ENCODE results near the gene KCNJ11. TPM values are rescaled to one million over a fixed set of nuclear protein-coding genes. Genes with fewer than 3 reads are reported as not detected.

The KCNJ11 gene
- total and polyA plus RNA-seq, 2 donors (not counting 3 experiments of a cell fraction or from before 2014, with no cell fraction given), result 0.04 TPM; not detected in 1

DNA sequence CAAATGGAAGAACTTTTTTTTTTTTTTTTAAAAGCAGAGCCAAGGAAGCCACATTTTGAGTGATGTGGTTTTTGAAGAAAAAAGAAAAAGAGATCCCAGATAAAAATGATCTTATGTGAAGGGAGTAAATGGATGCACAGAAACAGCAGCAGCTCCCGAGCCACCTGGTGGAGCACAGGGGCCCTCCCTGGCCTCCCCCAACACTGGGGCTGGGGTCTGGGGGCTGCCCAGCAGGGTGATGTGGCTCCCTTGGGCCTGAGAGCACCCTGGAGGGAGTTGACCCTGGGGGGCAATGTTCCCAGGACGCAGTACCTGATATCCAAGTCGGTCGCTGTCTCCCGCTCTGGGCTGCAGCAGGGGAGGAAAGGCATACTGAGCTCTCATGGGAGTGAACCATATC lies 26.5 kb upstream of the KCNJ11 start:
- BruUV-seq (replicated peaks), result no TSS peak
- POLR2A ChIA-PET, result no interaction called here
- no peak overlapping the region for H3K4me3 ChIP-seq (replicated peaks in 1 of 3; ENCODE audit: insufficient read depth in 1 of 3, low read depth in 1 of 3, low read length in 3 of 3)
- H3K9ac ChIP-seq (replicated peaks; ENCODE audit: extremely low read depth, insufficient read depth, low read length), result no peak overlapping the region
- dilution Hi-C loops (cut with MboI; ENCODE audit: extremely low pct_ligation_motif_present, low sequenced_read_pairs) (no loop called here), intact Hi-C loops (cut with micrococcal nuclease) (no loop called here)
- no peaks in the 10 kb centered on the region for H3K79me2 ChIP-seq (ENCODE audit: control insufficient read depth, insufficient read depth, low read length)
- H3K36me3 ChIP-seq (ENCODE audit: control insufficient read depth in 2 of 2, extremely low read depth in 1 of 2, insufficient read depth in 2 of 2, low read length in 2 of 2), result no peaks in the 10 kb centered on the region
- H3K9me3 ChIP-seq (replicated peaks; ENCODE audit: control insufficient read depth, insufficient read depth, low read length), result no peaks in the 10 kb centered on the region
- no peak overlapping the region for H3K27ac ChIP-seq (ENCODE audit: insufficient read depth, low read depth, low read length)
- DNase-seq (ENCODE audit: low read depth, low spot score), result no peak
- no peaks in the 10 kb centered on the region for H3K4me1 ChIP-seq (ENCODE audit: control insufficient read depth, extremely low read depth, insufficient read depth, low read length)
- H3K4me2 ChIP-seq (ENCODE audit: insufficient read depth, low read length), result no peak overlapping the region
- FAIRE-seq, result no peak
- TF ChIP-seq POLR2A (IDR thresholded peaks at IDR 0.05; ENCODE audit: low read depth, low read length), result no peak
- TF ChIP-seq FOS (IDR thresholded peaks at IDR 0.05; ENCODE audit: borderline replicate concordance, insufficient read depth, low read length), result no peak
- TF ChIP-seq GATA2 (IDR thresholded peaks at IDR 0.05; ENCODE audit: insufficient read depth, insufficient read length, low read depth, low read length), result no peak
- no peaks in the 10 kb centered on the region for H4K20me1 ChIP-seq (replicated peaks; ENCODE audit: control insufficient read depth, extremely low read depth, insufficient read depth, low read length)
- peaks cover 2 to 4% of the 10 kb centered on the region in 2 experiments for H3K27me3 ChIP-seq (ENCODE audit: control insufficient read depth in 2 of 2, insufficient read depth in 2 of 2, low read length in 2 of 2)
- CTCF ChIA-PET, result no interaction called here
- no peaks in the 10 kb centered on the region for H3K9me1 ChIP-seq (replicated peaks; ENCODE audit: control insufficient read depth, extremely low read depth, insufficient read depth, low read length)
- no peak overlapping the region for H2AFZ ChIP-seq (ENCODE audit: low read depth, low read length)

DNA sequence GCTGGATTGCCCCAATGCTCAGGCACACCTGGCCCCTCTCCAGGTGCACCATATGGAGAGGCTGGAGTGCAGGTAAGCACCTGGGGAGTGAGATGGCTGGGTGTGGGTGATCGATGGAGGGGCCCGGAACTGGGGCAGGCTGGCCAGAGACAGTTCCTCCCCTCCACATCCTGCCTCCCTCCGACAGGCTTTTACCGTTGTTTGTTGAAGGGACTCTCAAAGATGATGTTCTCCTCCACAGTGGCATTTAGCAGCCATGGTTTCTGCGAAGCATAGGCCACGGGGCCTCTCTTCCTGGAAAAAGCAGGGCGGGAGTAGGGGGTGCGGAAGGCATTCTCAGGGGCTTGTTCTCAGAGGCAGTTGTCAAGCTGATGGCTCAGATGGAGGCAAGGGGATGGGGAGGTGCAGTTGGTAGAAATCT lies 25.9 kb upstream of the KCNJ11 start:
- no peak for FAIRE-seq
- CTCF ChIA-PET, result interaction anchor here (0.8 kb wide), 1 partner anchor 317 kb away, joined by 3 read pairs; no protein-coding TSS in a partner anchor
- no peaks in the 10 kb centered on the region for H3K79me2 ChIP-seq (ENCODE audit: control insufficient read depth, insufficient read depth, low read length)

More for the DNA sequence above, 25.9 kb upstream of the KCNJ11 start:
- Histone ChIP-seq H3K36me3 (ENCODE audit: control insufficient read depth in 2 of 2, extremely low read depth in 1 of 2, insufficient read depth in 2 of 2, low read length in 2 of 2) (no peaks in the 10 kb centered on the region), H3K27me3 (ENCODE audit: control insufficient read depth in 2 of 2, insufficient read depth in 2 of 2, low read length in 2 of 2) (peaks cover 2 to 4% of the 10 kb centered on the region in 2 experiments), H2AFZ (ENCODE audit: low read depth, low read length) (no peak overlapping the region), H3K9me1 (replicated peaks; ENCODE audit: control insufficient read depth, extremely low read depth, insufficient read depth, low read length) (no peaks in the 10 kb centered on the region), H3K4me1 (ENCODE audit: control insufficient read depth, extremely low read depth, insufficient read depth, low read length) (no peaks in the 10 kb centered on the region), H3K9ac (replicated peaks; ENCODE audit: extremely low read depth, insufficient read depth, low read length) (no peak overlapping the region), H3K4me2 (ENCODE audit: insufficient read depth, low read length) (no peak overlapping the region), H3K27ac (ENCODE audit: insufficient read depth, low read depth, low read length) (no peak overlapping the region), H3K9me3 (replicated peaks; ENCODE audit: control insufficient read depth, insufficient read depth, low read length) (no peaks in the 10 kb centered on the region), H4K20me1 (replicated peaks; ENCODE audit: control insufficient read depth, extremely low read depth, insufficient read depth, low read length) (no peaks in the 10 kb centered on the region), H3K4me3 (replicated peaks in 1 of 3; ENCODE audit: insufficient read depth in 1 of 3, low read depth in 1 of 3, low read length in 3 of 3) (no peak overlapping the region)
- DNase-seq (ENCODE audit: low read depth, low spot score), result no peak
- TF ChIP-seq EZH2 (IDR thresholded peaks at IDR 0.05; ENCODE audit: borderline replicate concordance, low read depth, low read length, severe bottlenecking) (no peak), POLR2AphosphoS5 (IDR thresholded peaks at IDR 0.05; ENCODE audit: insufficient read depth, low read depth, low read length) (no peak), POLR2A (IDR thresholded peaks at IDR 0.05; ENCODE audit: low read depth, low read length) (no peak), JUN (IDR thresholded peaks at IDR 0.05; ENCODE audit: borderline replicate concordance, insufficient read depth, insufficient read length, low read depth) (no peak), FOS (IDR thresholded peaks at IDR 0.05; ENCODE audit: borderline replicate concordance, insufficient read depth, low read length) (no peak), MAX (IDR thresholded peaks at IDR 0.05; ENCODE audit: insufficient read depth, insufficient read length) (no peak), GATA2 (IDR thresholded peaks at IDR 0.05; ENCODE audit: insufficient read depth, insufficient read length, low read depth, low read length) (no peak), MYC (IDR thresholded peaks at IDR 0.05; ENCODE audit: low read depth, low read length) (no peak)
- TF ChIP-seq, protein P1, sequence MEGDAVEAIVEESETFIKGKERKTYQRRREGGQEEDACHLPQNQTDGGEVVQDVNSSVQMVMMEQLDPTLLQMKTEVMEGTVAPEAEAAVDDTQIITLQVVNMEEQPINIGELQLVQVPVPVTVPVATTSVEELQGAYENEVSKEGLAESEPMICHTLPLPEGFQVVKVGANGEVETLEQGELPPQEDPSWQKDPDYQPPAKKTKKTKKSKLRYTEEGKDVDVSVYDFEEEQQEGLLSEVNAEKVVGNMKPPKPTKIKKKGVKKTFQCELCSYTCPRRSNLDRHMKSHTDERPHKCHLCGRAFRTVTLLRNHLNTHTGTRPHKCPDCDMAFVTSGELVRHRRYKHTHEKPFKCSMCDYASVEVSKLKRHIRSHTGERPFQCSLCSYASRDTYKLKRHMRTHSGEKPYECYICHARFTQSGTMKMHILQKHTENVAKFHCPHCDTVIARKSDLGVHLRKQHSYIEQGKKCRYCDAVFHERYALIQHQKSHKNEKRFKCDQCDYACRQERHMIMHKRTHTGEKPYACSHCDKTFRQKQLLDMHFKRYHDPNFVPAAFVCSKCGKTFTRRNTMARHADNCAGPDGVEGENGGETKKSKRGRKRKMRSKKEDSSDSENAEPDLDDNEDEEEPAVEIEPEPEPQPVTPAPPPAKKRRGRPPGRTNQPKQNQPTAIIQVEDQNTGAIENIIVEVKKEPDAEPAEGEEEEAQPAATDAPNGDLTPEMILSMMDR (IDR thresholded peaks at IDR 0.05; ENCODE audit: extremely low read depth in 1 of 2, insufficient read depth in 1 of 2, low read depth in 1 of 2, low read length in 2 of 2), result no peak
- intact Hi-C loops (cut with micrococcal nuclease) (no loop called here), dilution Hi-C loops (cut with MboI; ENCODE audit: extremely low pct_ligation_motif_present, low sequenced_read_pairs) (no loop called here)
- no TSS peak for BruUV-seq (replicated peaks)
- POLR2A ChIA-PET, result no interaction called here

Data from endothelial cell of umbilical vein (primary cell).